Gastrocnemius medialis (tissue), 4 donors: ENCODE measurements around the gene C18orf54. TPM values are rescaled to one million over a fixed set of nuclear protein-coding genes. Genes with fewer than 3 reads are reported as not detected.

ENCODE experiments used
- ATAC-seq, 2 donors: fragments of 150-250 bp; one replicate each; pipeline ENCODE4 v1.9.1; 2016
- DNase-seq, 2 donors: peaks; one replicate each; pipeline ENCODE4 v3.0.0-alpha.2; 2019
- H3K27ac ChIP-seq, 4 donors: fragments of 200-600 bp; sonication (generic); 1 replicate in 1 of 4; 2 replicates in 3 of 4; pipeline ENCODE4 v1.5.1; 2016 to 2018; ENCODE audit warnings: mild to moderate bottlenecking in 2 of 4, moderate library complexity in 1 of 4
- H3K27me3 ChIP-seq, 3 donors: fragments of 200-600 bp; sonication (generic) in 2 of 3; 1 replicate in 1 of 3; 2 replicates in 2 of 3; pipeline versions ENCODE4 v1.5.1 to v1.6.0; 2016 to 2019; ENCODE audit warnings: mild to moderate bottlenecking in 1 of 3, moderate library complexity in 1 of 3
- H3K36me3 ChIP-seq, 2 donors: fragments of 200-600 bp; sonication (generic) in 1 of 2; one replicate each; pipeline ENCODE4 v1.5.1; 2017 to 2018
- H3K4me1 ChIP-seq, 2 donors: fragments of 200-600 bp; sonication (generic) in 1 of 2; one replicate each; pipeline ENCODE4 v1.5.1; 2016 to 2017; ENCODE audit warnings: mild to moderate bottlenecking in 2 of 2
- H3K4me3 ChIP-seq, 4 donors: fragments of 200-600 bp; sonication (generic) in 3 of 4; 1 replicate in 1 of 4; 2 replicates in 3 of 4; pipeline ENCODE4 v1.5.1; 2016 to 2019; ENCODE audit warnings: mild to moderate bottlenecking in 2 of 4
- H3K9me3 ChIP-seq, 3 donors: fragments of 200-600 bp; sonication (generic) in 2 of 3; 1 replicate in 1 of 3; 2 replicates in 2 of 3; pipeline ENCODE4 v1.5.1; 2016 to 2019
- POLR2A ChIP-seq, 2 donors: fragments of 450-650 bp; IDR thresholded peaks; one replicate each; pipeline ENCODE4 v1.6.1; 2017; ENCODE audit warnings: antibody characterized with exemption in 2 of 2, mild to moderate bottlenecking in 2 of 2, moderate library complexity in 2 of 2
- in situ Hi-C, 4 donors: fragments of 200-750 bp; cut with MboI; loops; one replicate each; pipeline versions ENCODE4 v1.15.0 to v1.8.0; 2017; ENCODE audit warnings: low sequenced_read_pairs in 4 of 4
- intact Hi-C: fragments of 100-400 bp; cut with DNase I; formaldehyde crosslinking; loops from one replicate; pipeline ENCODE4 v1.15.1; 2023; ENCODE audit warnings: low total_unique reads
- total RNA-seq, 4 donors: library from RNA; depleted of rRNA; stranded (reverse); fragments of >200 nt; gene quantifications; one replicate each; pipeline versions ENCODE4 v1.1.0 to v1.2.3, GENCODE V29; 2016
- TF ChIP-seq, protein P1 (sequence below), 5 experiments: fragments of 450-650 bp in 3 of 5; fragments of 200-600 bp in 2 of 5; sonication (generic) in 2 of 5; IDR thresholded peaks in 4 of 5; conservative IDR thresholded peaks in 1 of 5; 1 replicate in 4 of 5; 2 replicates in 1 of 5; pipeline ENCODE4 v1.5.1; 2016 to 2019; ENCODE audit warnings: antibody characterized with exemption in 5 of 5, mild to moderate bottlenecking in 3 of 5, moderate library complexity in 3 of 5

C18orf54 gene
- total RNA-seq, 4 donors from 2014 or later: 0.26 to 0.87 (median 0.44) TPM; not detected in 1

DNA sequence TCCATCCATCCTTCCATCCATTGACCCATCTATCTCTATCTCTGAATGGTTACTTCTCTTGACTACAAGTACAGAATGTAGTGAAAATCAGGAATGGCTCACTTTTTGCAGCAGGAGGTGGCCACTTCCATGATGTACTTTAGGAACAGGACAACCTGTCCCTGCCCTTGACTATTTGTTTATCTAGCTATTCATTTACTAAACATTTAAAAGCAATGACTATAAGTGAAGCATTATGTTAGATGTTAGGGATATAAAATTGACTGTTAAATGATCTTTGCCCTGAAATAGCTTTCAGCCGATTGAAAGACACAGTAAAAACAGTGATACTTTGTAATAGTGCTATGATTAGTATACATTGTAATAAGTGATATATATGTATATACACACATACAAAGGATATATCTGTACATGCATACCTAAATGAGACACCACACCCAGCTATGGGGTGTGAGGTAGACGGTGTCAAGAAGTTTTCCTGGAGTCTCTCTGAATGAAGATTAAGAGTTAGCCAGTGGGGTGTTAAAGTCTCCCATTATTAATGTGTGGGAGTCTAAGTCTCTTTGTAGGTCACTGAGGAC, 68.5 kb downstream of the C18orf54 start:
- Histone ChIP-seq H3K36me3 (no peaks in the 10 kb centered on the region), H3K4me3 (no peak overlapping the region), H3K27me3 (no peaks in the 10 kb centered on the region), H3K4me1 (no peaks in the 10 kb centered on the region), H3K27ac (no peak overlapping the region), H3K9me3 (no peaks in the 10 kb centered on the region)
- ATAC-seq (no peak), DNase-seq (no peak)
- intact Hi-C loops (no loop called here), in situ Hi-C loops (loop anchor here in 1 of 4 donors (25.0 kb wide), 1 partner anchor 236 kb away; no protein-coding TSS in a partner anchor)
- TF ChIP-seq POLR2A (IDR thresholded peaks at IDR 0.05): no peak
- TF ChIP-seq, protein P1, sequence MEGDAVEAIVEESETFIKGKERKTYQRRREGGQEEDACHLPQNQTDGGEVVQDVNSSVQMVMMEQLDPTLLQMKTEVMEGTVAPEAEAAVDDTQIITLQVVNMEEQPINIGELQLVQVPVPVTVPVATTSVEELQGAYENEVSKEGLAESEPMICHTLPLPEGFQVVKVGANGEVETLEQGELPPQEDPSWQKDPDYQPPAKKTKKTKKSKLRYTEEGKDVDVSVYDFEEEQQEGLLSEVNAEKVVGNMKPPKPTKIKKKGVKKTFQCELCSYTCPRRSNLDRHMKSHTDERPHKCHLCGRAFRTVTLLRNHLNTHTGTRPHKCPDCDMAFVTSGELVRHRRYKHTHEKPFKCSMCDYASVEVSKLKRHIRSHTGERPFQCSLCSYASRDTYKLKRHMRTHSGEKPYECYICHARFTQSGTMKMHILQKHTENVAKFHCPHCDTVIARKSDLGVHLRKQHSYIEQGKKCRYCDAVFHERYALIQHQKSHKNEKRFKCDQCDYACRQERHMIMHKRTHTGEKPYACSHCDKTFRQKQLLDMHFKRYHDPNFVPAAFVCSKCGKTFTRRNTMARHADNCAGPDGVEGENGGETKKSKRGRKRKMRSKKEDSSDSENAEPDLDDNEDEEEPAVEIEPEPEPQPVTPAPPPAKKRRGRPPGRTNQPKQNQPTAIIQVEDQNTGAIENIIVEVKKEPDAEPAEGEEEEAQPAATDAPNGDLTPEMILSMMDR (IDR thresholded peaks at IDR 0.05 in 4 of 5, conservative IDR thresholded peaks at IDR 0.05 in 1 of 5): no peak

Other genes with a start within 250 kb of the C18orf54 start
- 10 to 100 TPM; 12.7 to 21.7 (median 19.3) TPM for gene MBD2, start 133.2 kb upstream of the C18orf54 start, total RNA-seq
- 10 to 100 TPM in 1 of 4 donors, 1 to 10 TPM in 3; 2.9 to 15.6 (median 5.6) TPM for gene POLI, start 88.4 kb upstream of the C18orf54 start, total RNA-seq
- not detected for gene STARD6, start within 50 bp of the C18orf54 start, total RNA-seq
- gene DYNAP, start 233.3 kb downstream of the C18orf54 start, total RNA-seq: not detected